AG04449 (cell line): Measurements from ENCODE around the gene ELFN2.

ENCODE experiments used
- CTCF ChIA-PET: fragments of 350-600 bp; formaldehyde crosslinking; extraction: SDS; loops from one replicate; lab custom pipeline; 2021; ENCODE audit warnings: antibody characterized with exemption; lab: Yijun Ruan, JAX
- POLR2A ChIA-PET: fragments of 400-600, 350-600 bp; formaldehyde crosslinking; extraction: SDS; loops from one replicate; lab custom pipeline; 2020; ENCODE audit warnings: antibody characterized with exemption, inconsistent platforms; lab: Yijun Ruan, JAX
- DNase-seq: peaks from one replicate; pipeline ENCODE4 v3.0.0-alpha.2; 2010; ENCODE audit warnings: low read depth, low spot score
- H3K4me3 ChIP-seq: 2 replicates; pipeline ENCODE4 v1.5.1; 2011; ENCODE audit warnings: low read depth, mild to moderate bottlenecking, control low read depth, low read length
- TF ChIP-seq, protein P1 (sequence below): IDR thresholded peaks from one replicate; pipeline ENCODE4 v1.5.1; 2011; ENCODE audit warnings: mild to moderate bottlenecking, moderate library complexity, low read length, control low read depth, inconsistent platforms; ENCODE audit not compliant: insufficient read depth; ENCODE audit errors: missing control alignments

Gene ELFN2

GRCh38 chr22:37442135-37442534 lies 14.9 kb upstream of the ELFN2 start:
- H3K4me3 ChIP-seq: no peak overlapping the region
- ChIA-PET CTCF (interaction anchor here (1.0 to 3.8 kb wide), 5 partner anchors 13 to 201 kb away, joined by 3 to 28 read pairs (median 3); no protein-coding TSS in a partner anchor), POLR2A (no interaction called here)
- TF ChIP-seq, protein P1, sequence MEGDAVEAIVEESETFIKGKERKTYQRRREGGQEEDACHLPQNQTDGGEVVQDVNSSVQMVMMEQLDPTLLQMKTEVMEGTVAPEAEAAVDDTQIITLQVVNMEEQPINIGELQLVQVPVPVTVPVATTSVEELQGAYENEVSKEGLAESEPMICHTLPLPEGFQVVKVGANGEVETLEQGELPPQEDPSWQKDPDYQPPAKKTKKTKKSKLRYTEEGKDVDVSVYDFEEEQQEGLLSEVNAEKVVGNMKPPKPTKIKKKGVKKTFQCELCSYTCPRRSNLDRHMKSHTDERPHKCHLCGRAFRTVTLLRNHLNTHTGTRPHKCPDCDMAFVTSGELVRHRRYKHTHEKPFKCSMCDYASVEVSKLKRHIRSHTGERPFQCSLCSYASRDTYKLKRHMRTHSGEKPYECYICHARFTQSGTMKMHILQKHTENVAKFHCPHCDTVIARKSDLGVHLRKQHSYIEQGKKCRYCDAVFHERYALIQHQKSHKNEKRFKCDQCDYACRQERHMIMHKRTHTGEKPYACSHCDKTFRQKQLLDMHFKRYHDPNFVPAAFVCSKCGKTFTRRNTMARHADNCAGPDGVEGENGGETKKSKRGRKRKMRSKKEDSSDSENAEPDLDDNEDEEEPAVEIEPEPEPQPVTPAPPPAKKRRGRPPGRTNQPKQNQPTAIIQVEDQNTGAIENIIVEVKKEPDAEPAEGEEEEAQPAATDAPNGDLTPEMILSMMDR: no peak
- DNase-seq: no peak

DNA sequence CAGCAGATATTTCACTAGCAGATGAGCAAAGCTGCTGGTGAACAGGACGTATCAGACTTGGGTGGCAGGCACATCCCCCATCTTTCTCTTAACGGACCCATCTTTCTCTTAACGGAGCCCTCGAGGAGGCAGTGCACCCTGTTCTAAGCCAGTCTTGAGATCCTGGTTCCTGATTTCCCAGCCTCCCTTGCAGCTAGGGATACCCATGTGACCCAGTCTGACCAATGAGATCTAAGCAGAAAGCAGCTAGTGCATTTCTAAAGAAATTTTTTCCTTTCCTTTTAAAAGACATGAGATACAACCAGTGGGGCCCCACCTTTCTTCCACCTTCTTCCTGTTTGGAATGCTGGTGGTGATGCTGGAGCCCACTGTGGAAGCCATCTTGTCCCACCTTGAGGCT lies 13.6 kb upstream of the ELFN2 start:
- TF ChIP-seq, protein P1: no peak
- CTCF ChIA-PET: interaction anchor here (1.0 to 3.8 kb wide), 5 partner anchors 9 to 124 kb away, joined by 3 to 28 read pairs (median 3); no protein-coding TSS in a partner anchor
- DNase-seq: no peak
- POLR2A ChIA-PET: no interaction called here
- H3K4me3 ChIP-seq: no peak overlapping the region

DNA sequence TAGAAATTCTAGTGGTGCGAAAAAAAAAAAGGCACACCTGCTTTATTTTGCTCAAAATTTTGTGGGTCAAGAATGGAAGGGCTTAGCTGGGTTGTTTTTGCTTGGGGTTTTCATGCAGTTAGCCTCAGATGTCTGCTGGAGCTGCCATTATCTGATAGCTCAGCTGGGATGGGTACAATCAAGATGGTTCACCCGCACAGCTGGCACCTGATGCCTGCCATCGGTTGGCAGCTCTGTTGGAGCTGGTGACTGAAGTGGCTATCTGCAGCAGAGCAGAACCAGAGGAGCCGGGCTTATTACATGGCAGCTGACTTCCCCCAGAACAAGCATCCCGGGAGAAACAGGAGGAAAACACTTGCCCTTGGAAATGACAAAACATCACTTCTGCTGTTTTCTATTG lies 12.1 kb upstream of the ELFN2 start:
- H3K4me3 ChIP-seq: no peak overlapping the region
- TF ChIP-seq, protein P1: no peak
- CTCF ChIA-PET: interaction anchor here (1.1 to 3.8 kb wide), 2 partner anchors 10 to 168 kb away, joined by 3 to 28 read pairs; no protein-coding TSS in a partner anchor
- POLR2A ChIA-PET: interaction anchor here (0.6 kb wide), 1 partner anchor 14 kb away, joined by 3 read pairs; no protein-coding TSS in a partner anchor
- DNase-seq: no peak

- no peak for DNase-seq
- TF ChIP-seq, protein P1: no peak
- CTCF ChIA-PET: interaction anchor here (0.6 kb wide), 1 partner anchor 101 kb away, joined by 3 read pairs; no protein-coding TSS in a partner anchor
- POLR2A ChIA-PET: no interaction called here
- no peak overlapping the region for H3K4me3 ChIP-seq
These were observed 8.8 kb upstream of the ELFN2 start for GRCh38 chr22:37435970-37436603.

DNA sequence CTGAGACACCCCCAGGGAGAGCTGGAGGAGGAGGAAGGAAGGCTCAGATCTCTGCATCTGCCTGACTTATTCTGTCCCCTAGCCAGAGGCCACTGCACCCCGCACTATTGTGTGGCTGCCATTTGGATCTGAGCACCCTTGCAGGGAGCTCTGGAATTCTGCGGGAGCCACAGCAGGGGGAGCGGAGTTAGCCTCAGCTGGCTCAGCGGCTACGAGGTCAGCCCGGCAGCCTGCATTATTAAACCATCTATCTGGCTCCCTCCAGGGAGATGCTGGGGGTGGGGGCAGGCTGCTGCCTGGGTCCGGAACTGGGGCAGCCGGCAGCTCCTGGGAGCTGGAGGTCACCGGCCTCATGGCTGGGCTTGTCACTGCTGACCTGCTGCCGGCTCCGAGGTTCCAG lies 6.5 kb upstream of the ELFN2 start:
- TF ChIP-seq, protein P1: no peak
- H3K4me3 ChIP-seq: no peak overlapping the region
- ChIA-PET CTCF (interaction anchor here (0.7 to 1.2 kb wide), 5 partner anchors 24 to 173 kb away, joined by 3 read pairs; no protein-coding TSS in a partner anchor), POLR2A (no interaction called here)
- DNase-seq: no peak

DNA sequence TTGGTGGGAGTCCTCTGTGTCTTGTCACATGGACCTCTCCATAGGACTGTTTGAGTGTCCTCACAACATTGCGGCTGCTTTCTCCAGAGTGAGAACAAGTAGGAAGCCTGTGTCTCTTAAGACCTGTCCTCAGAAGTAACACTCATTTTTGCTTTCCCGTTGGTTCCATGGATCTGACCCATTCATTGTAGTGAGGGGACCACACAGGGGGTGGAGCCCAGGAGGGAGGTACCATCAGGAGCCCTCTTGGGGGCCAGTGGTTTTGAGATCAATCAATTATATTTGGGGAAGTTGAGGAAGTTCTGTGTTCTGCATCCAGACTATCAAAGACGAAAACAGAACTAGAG lies 5.4 kb upstream of the ELFN2 start:
- TF ChIP-seq, protein P1: no peak
- POLR2A ChIA-PET: interaction anchor here (2.5 kb wide), 1 partner anchor 22 kb away, joined by 9 read pairs; no protein-coding TSS in a partner anchor
- CTCF ChIA-PET: interaction anchor here (0.6 to 7.3 kb wide), 4 partner anchors 8 to 172 kb away, joined by 3 to 105 read pairs (median 3); no protein-coding TSS in a partner anchor
- DNase-seq: no peak
- no peak overlapping the region for H3K4me3 ChIP-seq
